ENCODE measurements around the gene MUC15. TPM values are rescaled to one million over a fixed set of nuclear protein-coding genes. Genes with fewer than 3 reads are reported as not detected.

The MUC15 gene
- total RNA-seq, 1 experiment from 2014 or later, result not detected

DNA sequence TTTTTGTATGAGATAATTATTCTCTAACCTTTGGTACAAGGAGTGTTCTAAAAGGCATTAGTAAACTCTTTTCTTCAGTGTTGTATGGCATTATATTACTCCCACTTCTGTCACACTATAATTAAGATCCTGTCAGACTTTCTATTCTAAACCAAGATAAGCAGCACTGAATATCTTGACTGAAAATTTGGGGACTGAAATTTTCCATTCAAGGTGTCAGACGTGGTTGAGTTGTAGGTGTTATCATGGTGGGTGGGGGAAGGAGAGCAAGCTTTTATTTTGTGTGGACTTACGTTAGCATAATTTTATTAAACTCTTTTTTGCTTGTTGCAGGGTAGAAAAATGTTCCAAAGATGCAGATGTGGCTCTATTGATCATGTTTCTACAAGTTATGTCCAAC, 22.9 kb downstream of the MUC15 start:
- H3K27ac Mint-ChIP-seq, result no peak overlapping the region
- 0 out of 2 replicates have a peak, but pooled peaks cover 5% of the 10 kb centered on the region for H3K4me1 Mint-ChIP-seq
- H3K36me3 Mint-ChIP-seq, result no peaks in the 10 kb centered on the region
- H3K9me3 Mint-ChIP-seq, result no peaks in the 10 kb centered on the region
- ChIA-PET CTCF (interaction anchor here (1.0 kb wide), 1 partner anchor 26 kb away, joined by 3 read pairs; no protein-coding TSS in a partner anchor), POLR2A (no interaction called here)
- no peak for ATAC-seq
- H3K4me3 Mint-ChIP-seq, result no peak overlapping the region
- no peak for DNase-seq (ENCODE audit: low spot score)
- H3K27me3 Mint-ChIP-seq (ENCODE audit: low read depth), result no peaks in the 10 kb centered on the region; the same call in 1 of the 2 replicates
- no peak for TF ChIP-seq CBFB (CRISPR knock-in tag; IDR thresholded peaks at IDR 0.05; ENCODE audit: low read depth)
- TF ChIP-seq ZNF423 (CRISPR knock-in tag; IDR thresholded peaks at IDR 0.05), result no peak
- no peak for TF ChIP-seq TEAD1 (CRISPR knock-in tag; IDR thresholded peaks at IDR 0.05)
- TF ChIP-seq NFE2L1 (CRISPR knock-in tag; IDR thresholded peaks at IDR 0.05), result no peak
- TF ChIP-seq SMAD3 (CRISPR knock-in tag; IDR thresholded peaks at IDR 0.05; ENCODE audit: borderline replicate concordance), result no peak
- TF ChIP-seq, protein P1, sequence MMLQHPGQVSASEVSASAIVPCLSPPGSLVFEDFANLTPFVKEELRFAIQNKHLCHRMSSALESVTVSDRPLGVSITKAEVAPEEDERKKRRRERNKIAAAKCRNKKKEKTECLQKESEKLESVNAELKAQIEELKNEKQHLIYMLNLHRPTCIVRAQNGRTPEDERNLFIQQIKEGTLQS (CRISPR knock-in tag; conservative IDR thresholded peaks at IDR 0.05), result no peak
- no peak for TF ChIP-seq ZNF416 (CRISPR knock-in tag; IDR thresholded peaks at IDR 0.05)
- no peak for TF ChIP-seq NR2C2 (CRISPR knock-in tag; IDR thresholded peaks at IDR 0.05)
- TF ChIP-seq ZNF263 (CRISPR knock-in tag; IDR thresholded peaks at IDR 0.05; ENCODE audit: low read depth), result no peak
- TF ChIP-seq, protein P2, sequence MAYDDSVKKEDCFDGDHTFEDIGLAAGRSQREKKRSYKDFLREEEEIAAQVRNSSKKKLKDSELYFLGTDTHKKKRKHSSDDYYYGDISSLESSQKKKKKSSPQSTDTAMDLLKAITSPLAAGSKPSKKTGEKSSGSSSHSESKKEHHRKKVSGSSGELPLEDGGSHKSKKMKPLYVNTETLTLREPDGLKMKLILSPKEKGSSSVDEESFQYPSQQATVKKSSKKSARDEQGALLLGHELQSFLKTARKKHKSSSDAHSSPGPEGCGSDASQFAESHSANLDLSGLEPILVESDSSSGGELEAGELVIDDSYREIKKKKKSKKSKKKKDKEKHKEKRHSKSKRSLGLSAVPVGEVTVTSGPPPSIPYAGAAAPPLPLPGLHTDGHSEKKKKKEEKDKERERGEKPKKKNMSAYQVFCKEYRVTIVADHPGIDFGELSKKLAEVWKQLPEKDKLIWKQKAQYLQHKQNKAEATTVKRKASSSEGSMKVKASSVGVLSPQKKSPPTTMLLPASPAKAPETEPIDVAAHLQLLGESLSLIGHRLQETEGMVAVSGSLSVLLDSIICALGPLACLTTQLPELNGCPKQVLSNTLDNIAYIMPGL (CRISPR knock-in tag; IDR thresholded peaks at IDR 0.05), result no peak
- TF ChIP-seq, protein P3, sequence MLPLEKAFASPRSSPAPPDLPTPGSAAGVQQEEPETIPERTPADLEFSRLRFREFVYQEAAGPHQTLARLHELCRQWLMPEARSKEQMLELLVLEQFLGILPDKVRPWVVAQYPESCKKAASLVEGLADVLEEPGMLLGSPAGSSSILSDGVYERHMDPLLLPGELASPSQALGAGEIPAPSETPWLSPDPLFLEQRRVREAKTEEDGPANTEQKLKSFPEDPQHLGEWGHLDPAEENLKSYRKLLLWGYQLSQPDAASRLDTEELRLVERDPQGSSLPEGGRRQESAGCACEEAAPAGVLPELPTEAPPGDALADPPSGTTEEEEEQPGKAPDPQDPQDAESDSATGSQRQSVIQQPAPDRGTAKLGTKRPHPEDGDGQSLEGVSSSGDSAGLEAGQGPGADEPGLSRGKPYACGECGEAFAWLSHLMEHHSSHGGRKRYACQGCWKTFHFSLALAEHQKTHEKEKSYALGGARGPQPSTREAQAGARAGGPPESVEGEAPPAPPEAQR (CRISPR knock-in tag; IDR thresholded peaks at IDR 0.05), result no peak
- TF ChIP-seq FOXP1 (CRISPR knock-in tag; IDR thresholded peaks at IDR 0.05; ENCODE audit: borderline replicate concordance), result no peak
- TF ChIP-seq, protein P4, sequence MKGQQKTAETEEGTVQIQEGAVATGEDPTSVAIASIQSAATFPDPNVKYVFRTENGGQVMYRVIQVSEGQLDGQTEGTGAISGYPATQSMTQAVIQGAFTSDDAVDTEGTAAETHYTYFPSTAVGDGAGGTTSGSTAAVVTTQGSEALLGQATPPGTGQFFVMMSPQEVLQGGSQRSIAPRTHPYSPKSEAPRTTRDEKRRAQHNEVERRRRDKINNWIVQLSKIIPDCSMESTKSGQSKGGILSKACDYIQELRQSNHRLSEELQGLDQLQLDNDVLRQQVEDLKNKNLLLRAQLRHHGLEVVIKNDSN (CRISPR knock-in tag; IDR thresholded peaks at IDR 0.05), result no peak
- TF ChIP-seq MXD4 (CRISPR knock-in tag; IDR thresholded peaks at IDR 0.05; ENCODE audit: borderline replicate concordance), result no peak

DNA sequence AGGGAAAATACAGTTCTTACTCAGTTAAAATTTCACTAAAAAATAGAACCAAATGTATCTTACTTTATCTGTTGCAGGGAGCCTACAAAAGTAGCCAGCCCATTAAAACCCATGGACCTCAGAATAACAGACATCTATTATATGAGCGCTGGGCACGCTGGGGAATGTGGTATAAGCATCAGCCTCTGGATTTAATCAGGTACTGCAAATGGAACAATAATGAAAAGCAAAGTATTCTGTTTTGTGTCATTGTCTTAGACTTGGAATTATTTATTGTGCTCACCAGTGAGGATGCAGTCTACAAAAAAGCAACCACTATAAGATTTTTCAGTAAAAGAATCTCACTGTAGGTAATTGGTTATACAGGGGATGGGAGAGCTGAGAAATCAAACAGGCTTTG, 30.2 kb downstream of the MUC15 start:
- TF ChIP-seq, protein P5, sequence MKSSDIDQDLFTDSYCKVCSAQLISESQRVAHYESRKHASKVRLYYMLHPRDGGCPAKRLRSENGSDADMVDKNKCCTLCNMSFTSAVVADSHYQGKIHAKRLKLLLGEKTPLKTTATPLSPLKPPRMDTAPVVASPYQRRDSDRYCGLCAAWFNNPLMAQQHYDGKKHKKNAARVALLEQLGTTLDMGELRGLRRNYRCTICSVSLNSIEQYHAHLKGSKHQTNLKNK (CRISPR knock-in tag; IDR thresholded peaks at IDR 0.05), result no peak
- TF ChIP-seq, protein P6, sequence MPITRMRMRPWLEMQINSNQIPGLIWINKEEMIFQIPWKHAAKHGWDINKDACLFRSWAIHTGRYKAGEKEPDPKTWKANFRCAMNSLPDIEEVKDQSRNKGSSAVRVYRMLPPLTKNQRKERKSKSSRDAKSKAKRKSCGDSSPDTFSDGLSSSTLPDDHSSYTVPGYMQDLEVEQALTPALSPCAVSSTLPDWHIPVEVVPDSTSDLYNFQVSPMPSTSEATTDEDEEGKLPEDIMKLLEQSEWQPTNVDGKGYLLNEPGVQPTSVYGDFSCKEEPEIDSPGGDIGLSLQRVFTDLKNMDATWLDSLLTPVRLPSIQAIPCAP (CRISPR knock-in tag; IDR thresholded peaks at IDR 0.05), result no peak
- TF ChIP-seq, protein P7, sequence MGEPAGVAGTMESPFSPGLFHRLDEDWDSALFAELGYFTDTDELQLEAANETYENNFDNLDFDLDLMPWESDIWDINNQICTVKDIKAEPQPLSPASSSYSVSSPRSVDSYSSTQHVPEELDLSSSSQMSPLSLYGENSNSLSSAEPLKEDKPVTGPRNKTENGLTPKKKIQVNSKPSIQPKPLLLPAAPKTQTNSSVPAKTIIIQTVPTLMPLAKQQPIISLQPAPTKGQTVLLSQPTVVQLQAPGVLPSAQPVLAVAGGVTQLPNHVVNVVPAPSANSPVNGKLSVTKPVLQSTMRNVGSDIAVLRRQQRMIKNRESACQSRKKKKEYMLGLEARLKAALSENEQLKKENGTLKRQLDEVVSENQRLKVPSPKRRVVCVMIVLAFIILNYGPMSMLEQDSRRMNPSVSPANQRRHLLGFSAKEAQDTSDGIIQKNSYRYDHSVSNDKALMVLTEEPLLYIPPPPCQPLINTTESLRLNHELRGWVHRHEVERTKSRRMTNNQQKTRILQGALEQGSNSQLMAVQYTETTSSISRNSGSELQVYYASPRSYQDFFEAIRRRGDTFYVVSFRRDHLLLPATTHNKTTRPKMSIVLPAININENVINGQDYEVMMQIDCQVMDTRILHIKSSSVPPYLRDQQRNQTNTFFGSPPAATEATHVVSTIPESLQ (CRISPR knock-in tag; IDR thresholded peaks at IDR 0.05), result no peak
- TF ChIP-seq, protein P8, sequence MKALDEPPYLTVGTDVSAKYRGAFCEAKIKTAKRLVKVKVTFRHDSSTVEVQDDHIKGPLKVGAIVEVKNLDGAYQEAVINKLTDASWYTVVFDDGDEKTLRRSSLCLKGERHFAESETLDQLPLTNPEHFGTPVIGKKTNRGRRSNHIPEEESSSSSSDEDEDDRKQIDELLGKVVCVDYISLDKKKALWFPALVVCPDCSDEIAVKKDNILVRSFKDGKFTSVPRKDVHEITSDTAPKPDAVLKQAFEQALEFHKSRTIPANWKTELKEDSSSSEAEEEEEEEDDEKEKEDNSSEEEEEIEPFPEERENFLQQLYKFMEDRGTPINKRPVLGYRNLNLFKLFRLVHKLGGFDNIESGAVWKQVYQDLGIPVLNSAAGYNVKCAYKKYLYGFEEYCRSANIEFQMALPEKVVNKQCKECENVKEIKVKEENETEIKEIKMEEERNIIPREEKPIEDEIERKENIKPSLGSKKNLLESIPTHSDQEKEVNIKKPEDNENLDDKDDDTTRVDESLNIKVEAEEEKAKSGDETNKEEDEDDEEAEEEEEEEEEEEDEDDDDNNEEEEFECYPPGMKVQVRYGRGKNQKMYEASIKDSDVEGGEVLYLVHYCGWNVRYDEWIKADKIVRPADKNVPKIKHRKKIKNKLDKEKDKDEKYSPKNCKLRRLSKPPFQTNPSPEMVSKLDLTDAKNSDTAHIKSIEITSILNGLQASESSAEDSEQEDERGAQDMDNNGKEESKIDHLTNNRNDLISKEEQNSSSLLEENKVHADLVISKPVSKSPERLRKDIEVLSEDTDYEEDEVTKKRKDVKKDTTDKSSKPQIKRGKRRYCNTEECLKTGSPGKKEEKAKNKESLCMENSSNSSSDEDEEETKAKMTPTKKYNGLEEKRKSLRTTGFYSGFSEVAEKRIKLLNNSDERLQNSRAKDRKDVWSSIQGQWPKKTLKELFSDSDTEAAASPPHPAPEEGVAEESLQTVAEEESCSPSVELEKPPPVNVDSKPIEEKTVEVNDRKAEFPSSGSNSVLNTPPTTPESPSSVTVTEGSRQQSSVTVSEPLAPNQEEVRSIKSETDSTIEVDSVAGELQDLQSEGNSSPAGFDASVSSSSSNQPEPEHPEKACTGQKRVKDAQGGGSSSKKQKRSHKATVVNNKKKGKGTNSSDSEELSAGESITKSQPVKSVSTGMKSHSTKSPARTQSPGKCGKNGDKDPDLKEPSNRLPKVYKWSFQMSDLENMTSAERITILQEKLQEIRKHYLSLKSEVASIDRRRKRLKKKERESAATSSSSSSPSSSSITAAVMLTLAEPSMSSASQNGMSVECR (CRISPR knock-in tag; IDR thresholded peaks at IDR 0.05; ENCODE audit: borderline replicate concordance), result no peak
- no peak for TF ChIP-seq NR2C2 (CRISPR knock-in tag; IDR thresholded peaks at IDR 0.05)
- no peak for TF ChIP-seq ZNF232 (CRISPR knock-in tag; IDR thresholded peaks at IDR 0.05)
- TF ChIP-seq OVOL2 (CRISPR knock-in tag; IDR thresholded peaks at IDR 0.05; ENCODE audit: borderline replicate concordance), result no peak
- ChIA-PET CTCF (no interaction called here), POLR2A (no interaction called here)
- ATAC-seq (no peak), DNase-seq (ENCODE audit: low spot score) (no peak)
- no peak overlapping the region for H3K4me3 Mint-ChIP-seq
- H3K27me3 Mint-ChIP-seq (ENCODE audit: low read depth), result peaks cover 4% of the 10 kb centered on the region; the same call in 1 of the 2 replicates
- no peaks in the 10 kb centered on the region for H3K36me3 Mint-ChIP-seq
- H3K9me3 Mint-ChIP-seq, result peaks cover 14% of the 10 kb centered on the region
- no peak overlapping the region for H3K27ac Mint-ChIP-seq
- no peaks in the 10 kb centered on the region for H3K4me1 Mint-ChIP-seq
